NCI-H2171 (cell line): ENCODE data around the gene RSRC1.
A peak's percentile ranks its signal among the peaks of the same experiment; 100 is the strongest.
"Not testable (repeated sequence)": the region's sequence is repeated elsewhere in the genome, so short reads cannot be mapped to it uniquely, and the experiment has no call there.

Experiments
- DNase-seq: peaks from one replicate; lab custom pipeline; 2025; lab: John Stamatoyannopoulos, UW

Gene RSRC1

GRCh38 chr3:158109804-158110657 is at the start of gene RSRC1:
RSRC1 (plus strand) TSS chr3:158110089; CDS start chr3:158122105, 12,016 bp downstream.
- DNase-seq = peak; percentile 90

GRCh38 chr3:158065574-158065973 is 44.3 kb upstream of the RSRC1 start:
- not testable (repeated sequence) for DNase-seq

- no peak for DNase-seq
These were observed 37.1 kb upstream of the RSRC1 start for GRCh38 chr3:158072790-158073189.

GRCh38 chr3:158074591-158074990 is 35.3 kb upstream of the RSRC1 start:
- DNase-seq = no peak

GRCh38 chr3:158079599-158079998 is 30.3 kb upstream of the RSRC1 start:
- DNase-seq = no peak

- no peak for DNase-seq
These were observed 25.2 kb upstream of the RSRC1 start for GRCh38 chr3:158084651-158085050.

GRCh38 chr3:158085358-158085757 is 24.5 kb upstream of the RSRC1 start:
- DNase-seq = peak; percentile 57

GRCh38 chr3:158085931-158086330 is 24.0 kb upstream of the RSRC1 start:
- no peak for DNase-seq

GRCh38 chr3:158086361-158086760 is 23.5 kb upstream of the RSRC1 start:
- no peak for DNase-seq

- no peak for DNase-seq
These were observed 23.1 kb upstream of the RSRC1 start for GRCh38 chr3:158086776-158087175.

- DNase-seq = peak; percentile 30
These were observed 18.4 kb upstream of the RSRC1 start for GRCh38 chr3:158091531-158091930.

GRCh38 chr3:158093526-158093925 is 16.4 kb upstream of the RSRC1 start:
- no peak for DNase-seq

- DNase-seq = no peak
These were observed 15.4 kb upstream of the RSRC1 start for GRCh38 chr3:158094235-158095110.

GRCh38 chr3:158095111-158095813 is 14.6 kb upstream of the RSRC1 start:
- DNase-seq = no peak

- DNase-seq = no peak
These were observed 13.8 kb upstream of the RSRC1 start for GRCh38 chr3:158095814-158096704.

GRCh38 chr3:158097081-158097592 is 12.8 kb upstream of the RSRC1 start:
- no peak for DNase-seq

GRCh38 chr3:158097593-158098308 is 12.1 kb upstream of the RSRC1 start:
- DNase-seq = peak; percentile 42

- DNase-seq = no peak
These were observed 11.6 kb upstream of the RSRC1 start for GRCh38 chr3:158098309-158098639.

GRCh38 chr3:158098834-158099424 is 11.0 kb upstream of the RSRC1 start:
- no peak for DNase-seq

- DNase-seq = no peak
These were observed 9.2 kb upstream of the RSRC1 start for GRCh38 chr3:158100681-158101080.
